A549 (cell line): ENCODE data around the gene MESP2.

Source experiments
- CTCF ChIP-seq: fragments of >200 bp; sonication (Bioruptor Twin); formaldehyde crosslinking; IDR thresholded peaks from 3 replicates; pipeline ENCODE4 v1.5.1; 2016
- GATA3 ChIP-seq: IDR thresholded peaks from 2 replicates; pipeline ENCODE4 v1.6.1; 2012; ENCODE audit warnings: borderline replicate concordance
- JUNB ChIP-seq: fragments of >200 bp; sonication (Bioruptor Twin); formaldehyde crosslinking; IDR thresholded peaks from 2 replicates; pipeline ENCODE4 v1.6.1; 2016
- POLR2A ChIP-seq: IDR thresholded peaks from 2 replicates; pipeline ENCODE4 v1.6.1; 2012; ENCODE audit warnings: mild to moderate bottlenecking, low read length
- SMC3 ChIP-seq: fragments of >200 bp; sonication (Bioruptor Twin); formaldehyde crosslinking; IDR thresholded peaks from 3 replicates; pipeline ENCODE4 v1.6.1; 2018; ENCODE audit warnings: inconsistent platforms
- ZFP36 ChIP-seq: fragments of 450-650 bp; IDR thresholded peaks from 2 replicates; pipeline ENCODE4 v1.6.1; 2014; ENCODE audit warnings: borderline replicate concordance; ENCODE audit not compliant: partially characterized antibody

GRCh38 chr15:89780601-89781000 lies 4.5 kb downstream of the MESP2 start:
- TF ChIP-seq POLR2A (no peak), CTCF (no peak), SMC3 (no peak), ZFP36 (no peak), JUNB (no peak), GATA3 (no peak)
